ENCODE measurements around the gene BABAM2.

Gene BABAM2

GRCh38 chr2:27912512-27912911 is 22.0 kb downstream of the BABAM2 start:
- no peak for DNase-seq

- DNase-seq, result peak; percentile 72
Measured at GRCh38 chr2:27914041-27914804, 23.7 kb downstream of the BABAM2 start.

DNA sequence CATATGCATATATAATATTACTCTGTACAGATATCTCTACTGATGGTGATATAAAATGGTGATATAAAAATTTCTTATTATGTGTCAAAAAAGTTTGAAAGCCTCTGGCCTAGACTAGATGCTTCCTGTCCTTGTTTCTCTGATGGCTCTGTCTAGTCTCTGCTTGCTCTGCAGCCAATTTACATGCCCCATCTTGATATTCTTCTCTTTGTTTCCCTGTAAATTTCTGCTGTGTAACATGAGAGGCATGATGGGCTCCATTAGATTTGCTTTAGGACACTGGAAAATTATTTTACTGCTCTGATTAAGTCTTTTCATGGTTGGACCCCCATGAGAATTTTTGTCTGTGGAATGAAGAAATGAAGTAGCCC is 24.3 kb downstream of the BABAM2 start:
- no peak for DNase-seq

DNA sequence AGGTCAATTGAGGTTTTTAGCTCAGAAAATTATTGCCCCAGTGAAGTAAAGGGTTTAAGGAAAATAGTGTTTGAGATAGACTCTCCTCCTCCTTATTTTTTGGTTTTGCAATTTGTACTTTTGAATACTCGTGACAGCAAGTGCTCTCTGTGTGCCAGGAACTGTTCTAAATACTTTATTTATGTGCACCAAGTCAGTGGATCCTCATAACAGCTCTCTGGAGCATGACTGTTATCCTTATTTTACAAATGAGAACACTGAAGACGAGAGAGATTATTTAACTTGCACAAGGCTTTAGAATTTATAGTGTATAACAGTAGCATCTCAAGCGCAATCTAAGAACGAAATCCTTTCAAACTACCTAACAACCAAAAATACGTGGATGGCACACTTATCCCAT is 24.7 kb downstream of the BABAM2 start:
- no peak for DNase-seq

- DNase-seq, result peak; percentile 22
Measured at GRCh38 chr2:27915874-27916273, 25.3 kb downstream of the BABAM2 start.

GRCh38 chr2:27916293-27916995 is 25.9 kb downstream of the BABAM2 start:
- no peak for DNase-seq

- peak; percentile 15 for DNase-seq
Measured at GRCh38 chr2:27920148-27920885, 29.8 kb downstream of the BABAM2 start.

- DNase-seq, result no peak
Measured at GRCh38 chr2:27921424-27921823, 30.9 kb downstream of the BABAM2 start.

DNA sequence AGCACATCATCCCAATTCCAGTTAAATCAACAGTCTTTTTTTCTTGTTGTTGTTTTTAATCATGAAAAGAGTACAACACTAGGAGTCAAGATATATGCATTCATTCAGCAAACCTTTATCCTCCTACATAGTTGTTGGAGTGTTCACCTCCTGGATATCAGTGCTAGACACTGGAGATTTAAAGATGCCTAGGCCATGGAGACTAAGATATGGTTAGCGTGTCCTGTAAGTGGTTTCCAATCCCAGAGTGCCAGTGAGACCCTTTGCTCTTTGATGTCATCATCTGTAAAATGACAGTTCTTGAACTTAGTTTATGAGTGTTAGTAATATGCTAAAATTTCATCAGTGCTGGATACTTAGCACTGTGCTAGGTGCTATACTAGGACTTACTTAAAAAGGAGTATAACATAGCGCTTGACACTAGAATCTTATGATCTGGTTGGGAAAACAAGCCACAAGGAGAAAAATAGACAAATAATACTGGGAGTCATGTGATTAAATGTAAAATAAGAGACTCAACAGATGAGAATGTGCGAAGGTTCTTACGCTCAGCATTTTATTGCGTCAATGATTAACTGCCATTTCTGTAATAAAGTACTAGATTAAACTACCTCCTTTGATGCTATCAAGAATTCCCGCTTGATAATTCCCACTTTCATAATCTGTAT is 31.5 kb downstream of the BABAM2 start:
- no peak for DNase-seq

DNA sequence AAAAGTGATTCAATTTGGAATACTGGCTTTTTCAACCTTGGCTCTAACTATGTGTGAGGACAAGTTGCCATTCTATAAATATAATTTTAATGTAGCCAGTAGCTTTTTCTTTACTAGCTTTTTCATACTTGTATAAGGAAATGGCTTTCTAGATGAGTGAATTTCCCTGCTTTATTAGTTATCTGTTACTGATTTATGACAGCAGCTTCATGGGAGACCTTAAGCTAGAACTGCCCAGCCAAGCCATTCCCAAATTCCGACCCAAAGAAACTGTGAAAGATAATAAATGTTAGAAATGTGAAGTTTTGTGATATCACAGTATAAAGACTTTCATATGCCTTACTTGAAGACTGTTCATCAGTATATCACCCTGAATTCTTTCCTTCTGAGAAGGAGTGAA is 32.3 kb downstream of the BABAM2 start:
- no peak for DNase-seq

DNA sequence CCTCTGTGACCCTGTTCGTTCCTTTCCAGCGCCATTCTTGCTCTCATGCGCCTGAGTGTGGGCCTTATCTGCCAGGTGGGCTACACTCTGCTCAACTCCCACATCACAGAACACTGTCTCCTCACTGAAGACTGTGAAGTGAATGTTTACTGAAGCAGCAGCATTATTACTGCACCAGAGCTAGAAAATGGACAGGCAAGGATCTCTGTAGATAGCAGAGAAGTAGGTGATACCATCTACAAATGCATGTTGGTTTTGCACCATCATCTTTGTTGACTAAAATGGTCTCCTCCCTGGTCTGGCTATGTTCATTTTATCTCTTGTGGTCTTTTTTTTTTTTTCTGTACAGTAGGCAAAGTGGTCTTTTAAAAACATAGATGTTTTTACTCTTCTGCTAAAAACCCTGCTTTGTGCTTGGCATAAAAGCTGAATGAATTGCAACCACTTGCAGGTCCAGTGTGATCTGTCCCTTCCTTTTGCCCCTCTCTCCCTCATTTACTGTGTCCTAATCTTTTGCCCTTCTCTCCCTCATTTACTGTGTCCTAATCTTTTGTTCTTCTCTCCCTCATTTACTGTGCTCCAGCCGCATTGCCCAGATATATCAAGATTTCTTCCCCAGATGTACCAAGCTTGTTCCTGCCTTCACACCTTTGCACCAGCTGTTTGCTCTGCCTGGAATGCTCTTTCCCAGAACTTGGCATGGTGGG is 35.4 kb downstream of the BABAM2 start:
- DNase-seq, result no peak

- DNase-seq, result peak; percentile 11
Measured at GRCh38 chr2:27929916-27930486, 39.5 kb downstream of the BABAM2 start.

GRCh38 chr2:27931361-27931950 is 40.9 kb downstream of the BABAM2 start:
- DNase-seq, result no peak

DNA sequence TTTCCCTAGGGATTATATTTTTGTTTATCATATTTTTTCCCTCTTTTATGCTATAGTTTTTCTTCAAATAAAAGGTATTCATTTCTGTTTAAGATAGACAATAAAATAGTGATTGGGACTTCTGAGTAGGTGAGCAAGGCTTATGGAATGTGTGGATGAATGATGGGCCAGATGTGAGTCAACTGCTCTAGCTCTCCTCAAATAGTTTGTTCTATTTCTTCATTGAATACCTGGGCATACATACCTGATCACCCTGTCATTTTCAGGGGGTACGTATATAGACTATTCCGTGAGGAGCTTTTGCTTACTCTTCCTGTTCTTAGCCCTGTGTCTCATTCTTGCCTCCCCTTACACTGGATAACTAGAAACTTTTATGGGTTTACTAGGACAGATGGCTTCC is 41.9 kb downstream of the BABAM2 start:
- peak; percentile 72 for DNase-seq

- no peak for DNase-seq
Measured at GRCh38 chr2:27935026-27935425, 44.5 kb downstream of the BABAM2 start.

GRCh38 chr2:27940090-27940671 is 49.7 kb downstream of the BABAM2 start:
- DNase-seq, result no peak

- DNase-seq, result no peak
Measured at GRCh38 chr2:27940982-27941381, 50.5 kb downstream of the BABAM2 start.

- no peak for DNase-seq
Measured at GRCh38 chr2:27942612-27943547, 52.4 kb downstream of the BABAM2 start.

- no peak for DNase-seq
Measured at GRCh38 chr2:27946530-27947060, 56.1 kb downstream of the BABAM2 start.

- no peak for DNase-seq
Measured at GRCh38 chr2:27952070-27952469, 61.5 kb downstream of the BABAM2 start.

Measured in fibroblast of skin of abdomen (primary cell).